NCI-H446 (cell line): Measurements from ENCODE around the gene CTXN2.

Experiments used
- DNase-seq, 2 experiments: peaks; one replicate each; lab custom pipeline; 2025; lab: John Stamatoyannopoulos, UW

CTXN2 gene

GRCh38 chr15:48222627-48223026, 31.2 kb downstream of the CTXN2 start:
- peak; percentile 44 to 87 for DNase-seq

- no peak for DNase-seq
These were observed 34.3 kb downstream of the CTXN2 start for GRCh38 chr15:48225771-48226170.

GRCh38 chr15:48230498-48230897, 39.0 kb downstream of the CTXN2 start:
- no peak for DNase-seq

DNA sequence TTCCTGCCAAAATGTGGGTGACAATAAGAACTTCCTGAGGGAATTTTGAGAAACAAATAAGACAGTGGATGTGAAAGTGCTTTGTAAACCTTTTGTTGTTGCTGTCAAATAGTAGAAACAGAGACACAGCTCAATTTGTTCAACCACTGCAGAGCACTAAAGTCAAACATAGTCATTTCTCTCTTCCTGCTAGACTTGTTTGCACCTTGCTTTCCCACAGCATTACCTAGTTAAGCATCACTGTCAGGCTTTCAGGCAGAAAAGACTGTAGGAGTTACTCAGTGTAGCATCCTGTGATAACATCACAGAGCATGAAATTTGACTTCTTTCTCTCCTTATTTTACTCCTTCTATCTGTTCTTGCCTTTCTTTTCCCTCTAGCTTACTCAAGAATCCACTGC, 41.8 kb downstream of the CTXN2 start:
- no peak for DNase-seq

DNA sequence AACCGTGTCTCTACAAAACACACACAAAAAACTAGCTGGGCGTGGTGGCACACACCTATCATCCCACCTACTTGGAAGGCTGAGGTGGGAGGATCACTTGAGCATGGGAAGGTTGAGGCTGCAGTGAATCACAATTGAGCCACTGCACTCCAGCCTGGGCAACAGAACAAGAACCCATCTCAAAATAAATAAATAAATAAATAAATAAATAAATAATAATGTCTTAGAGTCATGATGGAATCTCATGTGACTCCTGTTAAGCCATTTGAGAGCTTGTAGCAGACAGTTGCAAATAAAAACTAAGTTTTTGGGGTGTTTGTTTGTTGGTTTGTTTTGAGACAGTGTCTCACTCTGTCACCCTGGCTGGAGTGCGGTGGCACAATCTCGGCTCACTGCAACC, 47.9 kb downstream of the CTXN2 start:
- DNase-seq, result no peak

DNA sequence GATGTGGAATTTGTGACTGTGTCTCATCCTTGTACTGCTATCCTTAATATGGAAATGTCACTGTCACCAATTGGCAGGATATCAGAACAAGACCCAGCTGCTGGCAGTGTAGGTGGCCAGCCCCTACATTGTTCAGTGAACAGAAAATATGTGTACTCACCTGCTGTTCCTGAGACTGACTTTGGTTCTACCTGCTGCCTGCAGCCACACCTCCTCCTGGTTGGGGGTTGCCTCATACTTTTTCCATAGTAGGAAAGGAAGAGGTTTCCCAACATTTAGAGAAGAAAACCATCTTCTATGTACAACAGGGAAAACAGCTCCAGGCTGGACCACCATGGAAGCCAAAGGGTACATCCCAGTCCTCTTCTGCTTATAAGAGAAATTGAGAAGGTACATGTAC, 50.5 kb downstream of the CTXN2 start:
- DNase-seq, result no peak

DNA sequence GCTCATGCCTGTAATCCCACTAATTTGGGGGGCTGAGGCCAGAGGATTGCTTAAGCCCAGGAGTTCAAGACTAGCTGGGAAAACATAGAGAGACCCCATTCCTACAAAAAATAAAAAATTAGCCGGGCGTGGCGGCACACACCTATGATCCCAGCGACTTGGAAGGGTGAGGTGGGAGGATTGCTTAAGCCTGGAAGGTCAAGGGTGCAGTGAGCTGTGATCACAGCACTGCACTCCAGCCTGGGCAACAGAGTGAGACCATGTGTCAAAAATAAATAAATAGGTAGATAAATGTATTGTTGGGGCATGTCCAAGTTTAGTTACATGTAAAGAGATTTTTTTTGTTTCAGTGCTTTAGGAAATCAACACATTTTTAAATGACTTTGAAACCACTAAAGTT, 51.1 kb downstream of the CTXN2 start:
- DNase-seq, result no peak

- DNase-seq, result no peak
These were observed 53.5 kb downstream of the CTXN2 start for GRCh38 chr15:48244921-48245320.

GRCh38 chr15:48248414-48248813, 56.9 kb downstream of the CTXN2 start:
- DNase-seq, result no peak

GRCh38 chr15:48250640-48251076, 59.2 kb downstream of the CTXN2 start:
- DNase-seq, result peak; percentile 43 to 80

GRCh38 chr15:48253172-48253571, 61.7 kb downstream of the CTXN2 start:
- DNase-seq, result no peak
